Urothelium cell line (cell line): Measurements from ENCODE around the gene MAPK8IP3.

Experiments
- DNase-seq: peaks from one replicate; pipeline ENCODE4 v3.0.0; 2011; ENCODE audit warnings: low spot score, mixed read lengths
- FAIRE-seq: peaks from 2 replicates; lab custom pipeline; 2011; peaks lifted over from hg19 to GRCh38; lab: Jason Lieb, UNC

The MAPK8IP3 gene

GRCh38 chr16:1771864-1772361, 65.9 kb downstream of the MAPK8IP3 start:
- DNase-seq (no peak), FAIRE-seq (peak; percentile 75)

- DNase-seq (no peak), FAIRE-seq (no peak)
These were observed 66.4 kb downstream of the MAPK8IP3 start, which contains the start of gene EME2 for GRCh38 chr16:1772362-1772907. EME2 (plus strand) TSS chr16:1772810; CDS start chr16:1773228, 418 bp downstream.

- FAIRE-seq (peak; percentile 92), DNase-seq (peak; percentile 87)
These were observed 67.1 kb downstream of the MAPK8IP3 start, which contains the start of gene MRPS34 for GRCh38 chr16:1772908-1773702. MRPS34 (minus strand) TSS chr16:1773134; CDS start chr16:1773119, 15 bp downstream.

GRCh38 chr16:1773703-1774447, 67.9 kb downstream of the MAPK8IP3 start:
- no peak for DNase-seq
- FAIRE-seq = no peak

DNA sequence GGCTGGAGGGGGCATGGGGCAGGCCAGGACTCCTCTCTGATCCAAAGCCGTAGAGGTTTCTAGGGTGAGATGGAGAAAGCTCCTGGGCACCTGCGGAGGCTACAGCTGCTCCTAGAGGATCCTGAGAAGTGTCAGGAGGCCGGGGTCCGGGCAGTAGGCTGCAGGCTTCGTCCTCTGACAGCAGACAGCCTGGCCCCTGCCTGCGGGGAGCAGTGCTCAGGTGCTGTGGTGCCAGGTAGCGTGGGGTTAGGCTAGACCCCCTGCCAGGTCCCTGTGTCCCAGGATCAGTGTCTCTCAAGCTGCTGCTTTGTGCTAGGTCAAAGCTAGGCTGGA, 68.4 kb downstream of the MAPK8IP3 start:
- FAIRE-seq (no peak), DNase-seq (no peak)

- FAIRE-seq (no peak), DNase-seq (no peak)
These were observed 69.2 kb downstream of the MAPK8IP3 start for GRCh38 chr16:1775006-1775845.

DNA sequence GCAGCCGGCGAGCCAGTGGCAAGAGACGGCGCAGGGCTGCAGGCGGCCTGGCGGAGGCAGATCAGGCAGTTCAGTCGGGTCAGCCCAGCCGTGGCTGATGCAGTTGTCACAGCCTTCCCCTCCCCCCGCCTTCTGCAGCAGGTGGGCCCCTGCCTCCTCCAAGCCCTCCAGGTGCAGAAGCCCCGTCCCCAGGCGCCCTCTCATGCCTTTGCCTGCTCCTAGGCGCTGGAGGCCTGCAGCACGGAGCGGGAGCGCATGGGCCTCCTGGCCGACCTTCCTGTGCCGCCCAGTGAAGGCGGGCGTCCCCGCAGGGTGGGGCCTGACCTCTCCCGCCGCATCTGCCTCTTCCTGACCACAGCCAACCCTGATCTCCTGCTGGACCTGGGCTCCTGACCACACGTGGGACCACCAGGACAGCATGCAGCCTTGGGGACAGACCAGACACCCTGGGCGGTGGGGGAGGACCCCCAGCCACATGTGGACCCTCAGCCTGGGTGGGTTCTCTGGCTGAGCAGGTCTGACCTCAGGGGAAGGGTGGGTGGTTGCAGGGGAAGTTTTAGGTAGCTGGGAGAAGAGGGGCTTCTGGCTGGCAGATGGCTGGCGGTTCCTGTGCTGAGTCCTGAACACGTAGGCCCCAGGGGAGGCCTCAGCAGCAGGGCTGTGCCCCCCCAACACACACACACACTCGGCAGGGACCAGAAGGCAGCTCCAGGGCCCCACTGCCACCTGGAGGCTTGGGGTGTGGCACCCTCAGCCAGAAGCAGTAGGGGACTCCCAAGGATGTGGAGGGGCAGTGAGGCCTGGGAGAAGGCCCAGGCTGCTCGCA, 70.1 kb downstream of the MAPK8IP3 start:
- FAIRE-seq (no peak), DNase-seq (no peak)

GRCh38 chr16:1776672-1776955, 70.6 kb downstream of the MAPK8IP3 start:
- FAIRE-seq = no peak
- DNase-seq = no peak

GRCh38 chr16:1776991-1777374, 71.0 kb downstream of the MAPK8IP3 start:
- no peak for DNase-seq
- FAIRE-seq = no peak

DNA sequence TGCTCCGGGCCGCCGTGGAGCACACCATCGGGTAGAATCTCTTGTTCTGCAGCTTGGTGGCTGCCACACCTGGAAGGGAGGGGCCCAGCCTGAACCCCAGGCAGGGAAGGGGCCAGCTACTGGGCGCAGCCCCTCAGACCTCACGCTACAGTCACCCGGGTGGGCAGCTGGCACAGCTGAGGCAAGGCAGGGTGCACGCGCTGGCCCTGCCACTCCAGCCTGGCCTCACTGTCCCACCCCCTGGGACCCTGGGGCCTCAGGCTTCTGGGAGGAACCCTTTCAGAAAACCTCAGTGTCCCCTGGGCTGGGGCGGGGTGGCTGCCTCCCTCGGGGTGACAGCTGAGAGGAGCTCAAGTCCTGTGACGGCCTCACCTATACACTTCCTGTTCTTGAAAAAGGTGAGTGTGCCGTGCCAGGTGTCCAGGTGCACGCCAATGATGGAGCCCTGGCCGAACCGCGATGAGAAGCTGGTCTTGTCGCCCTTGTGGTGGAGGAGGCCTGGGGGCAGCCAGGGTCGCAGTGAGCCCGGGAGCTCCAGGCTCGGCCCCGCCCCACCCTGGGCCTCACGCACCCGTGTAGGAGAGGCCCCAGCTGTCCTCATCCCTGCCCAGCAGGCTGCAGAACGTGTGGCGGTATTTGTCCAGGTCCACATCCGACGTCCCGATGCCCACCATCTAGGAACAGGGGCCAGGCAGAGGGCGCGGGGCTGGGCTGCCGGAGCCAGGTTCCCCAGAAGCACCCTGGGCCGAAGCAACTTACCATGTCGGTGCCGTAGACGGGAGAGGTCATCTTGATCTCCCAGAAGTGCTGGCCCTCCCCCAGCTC, 71.6 kb downstream of the MAPK8IP3 start:
- FAIRE-seq (no peak), DNase-seq (no peak)

DNA sequence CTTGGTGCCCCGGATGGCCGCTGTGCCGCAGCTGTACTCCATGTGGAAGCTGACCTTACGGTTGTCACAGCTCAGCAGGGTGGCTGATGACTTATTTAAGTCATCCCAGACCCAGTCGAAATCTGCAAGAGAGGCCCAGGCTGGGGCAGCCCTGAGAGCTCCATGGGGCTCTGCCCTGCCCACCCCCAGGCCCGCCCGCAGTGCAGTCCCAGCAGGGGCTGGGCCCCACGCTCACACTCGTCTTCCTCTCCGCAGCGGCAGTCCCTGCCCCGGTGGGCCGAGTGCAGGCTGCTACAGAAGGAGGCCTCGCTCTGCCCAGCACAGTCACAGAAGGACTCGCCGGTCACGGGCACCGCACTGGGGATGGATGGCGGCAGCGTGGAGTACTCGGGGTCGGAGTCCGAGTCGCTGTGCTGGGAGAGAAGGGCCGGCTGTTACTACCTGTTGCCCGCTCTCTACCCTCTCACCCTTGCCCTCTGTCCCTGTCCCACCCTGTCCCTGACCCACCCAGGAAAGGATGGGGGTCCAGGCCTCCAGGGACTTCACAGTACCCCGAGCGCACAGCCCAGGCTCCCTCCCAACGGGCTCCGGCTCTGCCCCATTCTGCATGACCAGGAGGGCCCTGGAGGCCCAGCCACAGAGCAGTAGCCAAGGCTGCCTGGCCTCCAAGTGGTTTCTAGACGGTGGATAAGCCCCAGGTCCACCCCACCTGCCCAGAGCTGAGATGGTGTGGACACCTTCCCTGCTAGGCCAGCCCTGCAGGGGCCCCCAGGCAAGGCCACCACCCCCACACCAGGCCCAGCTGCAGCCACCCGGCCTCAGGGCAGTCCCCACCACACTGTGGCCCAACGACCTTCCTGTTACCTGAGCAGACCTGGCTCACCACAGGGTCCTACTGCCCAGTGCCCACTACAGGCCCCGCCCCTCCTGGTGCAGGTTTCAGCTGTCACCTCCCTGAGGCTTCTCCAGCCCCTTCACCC, 72.5 kb downstream of the MAPK8IP3 start:
- FAIRE-seq (no peak), DNase-seq (no peak)

DNA sequence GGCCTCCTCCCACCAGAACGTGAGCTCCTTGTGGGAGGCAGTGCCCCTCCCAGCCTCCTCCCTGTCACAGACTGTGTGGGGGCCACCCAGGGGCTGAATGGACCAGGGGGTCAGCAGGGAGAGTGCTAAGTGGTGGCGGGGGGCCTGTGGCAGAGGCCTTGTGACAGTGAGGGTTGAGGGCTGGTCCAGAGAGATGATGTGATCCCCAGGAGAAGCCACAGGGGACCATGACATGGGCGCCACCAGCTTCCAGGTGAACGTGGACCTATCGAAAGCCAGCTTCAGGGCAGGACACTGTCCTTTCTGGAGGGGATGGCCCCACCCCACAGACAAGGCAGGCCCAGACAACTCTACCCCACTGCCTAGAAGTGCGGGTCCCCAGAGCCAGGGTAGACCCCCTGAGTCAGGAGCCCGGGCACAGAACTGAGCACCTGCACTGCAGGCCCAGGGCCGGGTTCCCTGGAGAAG, 73.3 kb downstream of the MAPK8IP3 start:
- no peak for FAIRE-seq

GRCh38 chr16:1779741-1780676, 74.0 kb downstream of the MAPK8IP3 start:
- no peak for DNase-seq
- no peak for FAIRE-seq

More for the DNA sequence above, 73.3 kb downstream of the MAPK8IP3 start:
- DNase-seq = no peak

- DNase-seq (no peak), FAIRE-seq (no peak)
These were observed 74.7 kb downstream of the MAPK8IP3 start for GRCh38 chr16:1780677-1781072.

- FAIRE-seq = peak; percentile 27
- DNase-seq = no peak
These were observed 75.3 kb downstream of the MAPK8IP3 start for GRCh38 chr16:1781254-1781653.

DNA sequence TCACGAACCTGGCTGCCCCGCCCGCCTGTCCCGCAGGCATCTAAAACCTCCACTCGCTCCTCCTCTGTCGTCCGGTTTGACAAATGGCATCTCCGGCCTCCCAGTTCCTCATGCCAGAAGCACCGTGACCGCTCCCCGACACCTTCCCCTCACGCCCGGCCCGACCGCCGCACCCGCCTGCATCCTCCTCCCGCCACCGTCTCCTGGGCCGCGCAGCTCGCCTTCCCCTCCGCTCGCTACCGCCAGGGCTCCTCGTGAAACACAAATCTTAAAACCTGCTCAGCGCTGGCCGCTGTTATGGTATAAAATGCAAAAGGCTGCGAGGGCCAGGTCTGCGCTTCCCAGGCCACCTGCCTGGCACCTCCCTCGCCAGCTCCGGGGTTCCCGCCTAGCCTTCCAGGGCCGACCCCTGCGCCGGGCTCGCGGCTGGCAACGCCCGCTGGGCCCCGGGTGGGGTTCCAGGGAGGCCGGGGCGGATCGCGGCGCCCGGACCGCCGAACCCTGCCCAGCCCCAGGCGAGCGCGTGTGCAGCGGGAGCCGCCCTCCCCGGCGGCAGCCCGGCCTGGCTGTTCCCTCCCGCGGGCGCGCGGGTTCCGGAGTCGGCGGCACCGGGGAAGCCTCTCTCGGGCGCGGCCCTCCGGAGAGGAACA, 75.9 kb downstream of the MAPK8IP3 start:
- FAIRE-seq = no peak

More for the DNA sequence above, 75.9 kb downstream of the MAPK8IP3 start:
- DNase-seq = no peak
